PFSK-1 (cell line): ENCODE measurements around the gene DNAJB13.

Experiments used
- POLR2AphosphoS5 ChIP-seq: IDR thresholded peaks from 2 replicates; pipeline ENCODE4 v1.6.1; 2012; ENCODE audit warnings: low read depth, mild to moderate bottlenecking, control low read depth, low read length, moderate library complexity
- TAF1 ChIP-seq: IDR thresholded peaks from 2 replicates; pipeline ENCODE4 v1.6.1; 2012; ENCODE audit warnings: low read length, control low read depth, borderline replicate concordance; ENCODE audit not compliant: insufficient read depth
- TF ChIP-seq, protein P1 (sequence below), 2 experiments: IDR thresholded peaks; 2 replicates each; pipeline versions ENCODE4 v1.6.1 to v1.8.0; 2011 to 2012; ENCODE audit warnings: low read depth in 2 of 2, low read length in 2 of 2, control low read depth in 1 of 2, inconsistent platforms in 1 of 2, mild to moderate bottlenecking in 1 of 2, moderate library complexity in 1 of 2; ENCODE audit not compliant: insufficient read depth in 1 of 2

DNA sequence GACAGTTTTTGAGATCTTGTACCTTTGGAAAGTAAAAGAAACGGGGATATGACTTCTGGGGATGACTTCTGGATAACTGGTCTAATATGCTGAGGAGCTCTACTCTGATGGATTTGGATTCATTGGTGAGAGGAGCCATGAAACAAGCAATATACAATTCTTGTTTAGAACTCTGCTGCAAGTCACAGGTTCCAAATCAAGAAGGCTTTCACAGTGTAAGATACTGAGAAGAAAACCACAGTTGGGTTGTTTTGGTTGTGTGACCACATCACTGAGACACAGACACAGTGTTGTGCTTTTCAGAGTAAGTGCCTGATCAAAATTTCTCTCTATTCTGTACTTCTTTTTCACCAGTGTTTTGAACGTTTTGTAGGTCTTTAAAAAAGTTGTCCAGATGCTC lies 44.9 kb downstream of the DNAJB13 start:
- TF ChIP-seq, protein P1, sequence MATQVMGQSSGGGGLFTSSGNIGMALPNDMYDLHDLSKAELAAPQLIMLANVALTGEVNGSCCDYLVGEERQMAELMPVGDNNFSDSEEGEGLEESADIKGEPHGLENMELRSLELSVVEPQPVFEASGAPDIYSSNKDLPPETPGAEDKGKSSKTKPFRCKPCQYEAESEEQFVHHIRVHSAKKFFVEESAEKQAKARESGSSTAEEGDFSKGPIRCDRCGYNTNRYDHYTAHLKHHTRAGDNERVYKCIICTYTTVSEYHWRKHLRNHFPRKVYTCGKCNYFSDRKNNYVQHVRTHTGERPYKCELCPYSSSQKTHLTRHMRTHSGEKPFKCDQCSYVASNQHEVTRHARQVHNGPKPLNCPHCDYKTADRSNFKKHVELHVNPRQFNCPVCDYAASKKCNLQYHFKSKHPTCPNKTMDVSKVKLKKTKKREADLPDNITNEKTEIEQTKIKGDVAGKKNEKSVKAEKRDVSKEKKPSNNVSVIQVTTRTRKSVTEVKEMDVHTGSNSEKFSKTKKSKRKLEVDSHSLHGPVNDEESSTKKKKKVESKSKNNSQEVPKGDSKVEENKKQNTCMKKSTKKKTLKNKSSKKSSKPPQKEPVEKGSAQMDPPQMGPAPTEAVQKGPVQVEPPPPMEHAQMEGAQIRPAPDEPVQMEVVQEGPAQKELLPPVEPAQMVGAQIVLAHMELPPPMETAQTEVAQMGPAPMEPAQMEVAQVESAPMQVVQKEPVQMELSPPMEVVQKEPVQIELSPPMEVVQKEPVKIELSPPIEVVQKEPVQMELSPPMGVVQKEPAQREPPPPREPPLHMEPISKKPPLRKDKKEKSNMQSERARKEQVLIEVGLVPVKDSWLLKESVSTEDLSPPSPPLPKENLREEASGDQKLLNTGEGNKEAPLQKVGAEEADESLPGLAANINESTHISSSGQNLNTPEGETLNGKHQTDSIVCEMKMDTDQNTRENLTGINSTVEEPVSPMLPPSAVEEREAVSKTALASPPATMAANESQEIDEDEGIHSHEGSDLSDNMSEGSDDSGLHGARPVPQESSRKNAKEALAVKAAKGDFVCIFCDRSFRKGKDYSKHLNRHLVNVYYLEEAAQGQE (IDR thresholded peaks at IDR 0.05; ENCODE audit: insufficient read depth in 1 of 2, low read depth in 2 of 2, low read length in 2 of 2): no peak
- no peak for TF ChIP-seq POLR2AphosphoS5
- no peak for TF ChIP-seq TAF1
